HepG2 (cell line): ENCODE results near the gene NEURL2. TPM values are rescaled to one million over a fixed set of nuclear protein-coding genes. Genes with fewer than 3 reads are reported as not detected.

ENCODE experiments used
- ARID4A ChIP-seq: sonication (generic); formaldehyde crosslinking; IDR thresholded peaks from 2 replicates; pipeline ENCODE4 v1.5.0; 2020; ENCODE audit warnings: mild to moderate bottlenecking, missing genetic modification reagents, borderline replicate concordance
- ETV6 ChIP-seq: sonication (generic); formaldehyde crosslinking; conservative IDR thresholded peaks from 2 replicates; pipeline ENCODE4 v1.4.0; 2020; ENCODE audit warnings: missing genetic modification reagents
- GABPB1 ChIP-seq: IDR thresholded peaks from 2 replicates; pipeline ENCODE4 v1.6.1; 2016; ENCODE audit warnings: mild to moderate bottlenecking, missing genetic modification reagents, moderate library complexity, missing compliant biosample characterization
- HMGXB4 ChIP-seq, 2 experiments: sonication (generic) in 1 of 2; formaldehyde crosslinking in 1 of 2; IDR thresholded peaks; 2 replicates each; pipeline versions ENCODE4 v1.4.0 to v1.6.1; 2018 to 2020; ENCODE audit warnings: missing genetic modification reagents in 2 of 2, borderline replicate concordance in 1 of 2, low read depth in 1 of 2, mild to moderate bottlenecking in 1 of 2, missing biosample characterization in 1 of 2
- KDM5B ChIP-seq: sonication (generic); formaldehyde crosslinking; IDR thresholded peaks from 2 replicates; pipeline ENCODE4 v1.4.0; 2020; ENCODE audit warnings: missing genetic modification reagents, mild to moderate bottlenecking, borderline replicate concordance
- MAX ChIP-seq: IDR thresholded peaks from 2 replicates; pipeline ENCODE4 v1.6.1; 2012; ENCODE audit warnings: inconsistent platforms
- PHF8 ChIP-seq: sonication (generic); formaldehyde crosslinking; IDR thresholded peaks from 2 replicates; pipeline ENCODE4 v1.5.0; 2020; ENCODE audit warnings: missing genetic modification reagents
- SOX5 ChIP-seq: IDR thresholded peaks from 2 replicates; pipeline ENCODE4 v1.6.1; 2016; ENCODE audit warnings: borderline replicate concordance
- TBX2 ChIP-seq: sonication (generic); formaldehyde crosslinking; IDR thresholded peaks from 2 replicates; pipeline ENCODE4 v1.5.0; 2020; ENCODE audit warnings: missing genetic modification reagents, mild to moderate bottlenecking, borderline replicate concordance
- ZBTB7A ChIP-seq: sonication (generic); formaldehyde crosslinking; IDR thresholded peaks from 2 replicates; pipeline ENCODE4 v1.8.0; 2022; ENCODE audit warnings: mild to moderate bottlenecking, missing genetic modification reagents
- ZNF350 ChIP-seq: sonication (generic); formaldehyde crosslinking; IDR thresholded peaks from 2 replicates; pipeline ENCODE4 v1.4.0; 2020; ENCODE audit warnings: mild to moderate bottlenecking, low read depth, missing genetic modification reagents, borderline replicate concordance
- ZNF354B ChIP-seq: sonication (generic); formaldehyde crosslinking; IDR thresholded peaks from 2 replicates; pipeline ENCODE4 v1.8.0; 2022; ENCODE audit warnings: mild to moderate bottlenecking, missing genetic modification reagents
- ZNF646 ChIP-seq: sonication (generic); formaldehyde crosslinking; IDR thresholded peaks from 2 replicates; pipeline ENCODE4 v1.9.0; 2021; ENCODE audit warnings: mild to moderate bottlenecking, missing genetic modification reagents
- ZNF678 ChIP-seq: sonication (generic); formaldehyde crosslinking; IDR thresholded peaks from 2 replicates; pipeline ENCODE4 v1.4.0; 2020; ENCODE audit warnings: mild to moderate bottlenecking, missing genetic modification reagents
- polyA plus RNA-seq, 8 experiments: library from polyadenylated mRNA; depleted of rRNA in 3 of 8; stranded (reverse) in 7 of 8; unstranded in 1 of 8; fragments of >200 nt; fragmentation: Illumina TruSeq in 4 of 8; extraction: Trizol in 4 of 8; gene quantifications; 2 replicates each; pipeline versions ENCODE4 v1.2.1 to v1.2.3, GENCODE V29; 2011 to 2016; ENCODE audit warnings: low read depth in 4 of 8, missing spikeins in 1 of 8, mixed read lengths in 1 of 8; ENCODE audit not compliant: insufficient read depth in 1 of 8
- total RNA-seq, 5 experiments: library from RNA; depleted of rRNA; stranded (reverse); fragments of >200 nt; fragmentation: Illumina TruSeq; extraction: Trizol; gene quantifications; 2 replicates each; pipeline ENCODE4 v1.2.3, GENCODE V29; 2016; ENCODE audit warnings: low read depth in 1 of 5

The NEURL2 gene
- total and polyA plus RNA-seq, 2 of the 13 experiments (the other 11 are each of a cell fraction or from before 2014, with no cell fraction given), result 7.2 to 9.7 TPM

- TF ChIP-seq ZNF646 (CRISPR knock-in tag) (0 out of 2 replicates have a peak, but pooled peaks have one; percentile 16), TBX2 (CRISPR knock-in tag) (no peak), PHF8 (peak; percentile 55), SOX5 (CRISPR knock-in tag) (no peak), MAX (peak; percentile 24; the same call in 1 of the 2 replicates), KDM5B (CRISPR knock-in tag) (peak; percentile 79), ZNF678 (CRISPR knock-in tag) (peak; percentile 89; the same call in 1 of the 2 replicates), ZBTB7A (CRISPR knock-in tag) (peak; percentile 58; the same call in 1 of the 2 replicates), ARID4A (CRISPR knock-in tag) (peak; percentile 63), ETV6 (CRISPR knock-in tag) (no peak), ZNF350 (CRISPR knock-in tag) (no peak; the same call in 1 of the 2 replicates), ZNF354B (CRISPR knock-in tag) (no peak), GABPB1 (peak; percentile 51; the same call in 1 of the 2 replicates), HMGXB4 (CRISPR knock-in tag; IDR thresholded peaks at IDR 0.05; ENCODE audit: borderline replicate concordance in 1 of 2, low read depth in 1 of 2) (peak in 1 of 2 experiments; percentile 64; a peak in 1 of 4 replicates)
Observed at GRCh38 chr20:45911486-45912343, 20.7 kb upstream of the NEURL2 start, which contains the start of gene PLTP (continued).
